ENCODE results near the gene PHETA1. TPM values are rescaled to one million over a fixed set of nuclear protein-coding genes. Genes with fewer than 3 reads are reported as not detected.
"Not testable (repeated sequence)": the region's sequence is repeated elsewhere in the genome, so short reads cannot be mapped to it uniquely, and the experiment has no call there.

PHETA1 gene
- polyA plus RNA-seq, 6 donors from 2014 or later, result 5.3 to 14.7 (median 7.7) TPM

GRCh38 chr12:111409780-111410430 lies 41.0 kb upstream of the PHETA1 start:
- DNase-seq (no peak), ATAC-seq (ENCODE audit: low read depth in 2 of 2) (no peak)
- no peaks in the 10 kb centered on the region for H3K36me3 Mint-ChIP-seq
- peaks cover 61 to 83% (median 77%) of the 10 kb centered on the region in 3 donors for H3K4me1 Mint-ChIP-seq
- H3K27ac Mint-ChIP-seq, result peak overlapping the region in 5 of 6 donors; percentile 74 to 99 (median 92)
- H3K27me3 Mint-ChIP-seq, result no peaks in the 10 kb centered on the region
- no peaks in the 10 kb centered on the region for H3K9me3 Mint-ChIP-seq
- H3K4me3 Mint-ChIP-seq, result peak overlapping the region; percentile 44 to 94 (median 80)

- no peaks in the 10 kb centered on the region for H3K9me3 Mint-ChIP-seq
- no peak for ATAC-seq (ENCODE audit: low read depth in 2 of 2)
- peak overlapping the region in 5 of 6 donors; percentile 53 to 99 (median 94) for H3K27ac Mint-ChIP-seq
- peak overlapping the region; percentile 63 to 94 (median 82) for H3K4me3 Mint-ChIP-seq
- H3K27me3 Mint-ChIP-seq, result no peaks in the 10 kb centered on the region
- H3K36me3 Mint-ChIP-seq, result no peaks in the 10 kb centered on the region
- peaks cover 62 to 83% (median 77%) of the 10 kb centered on the region in 3 donors for H3K4me1 Mint-ChIP-seq
- DNase-seq, result no peak
Measured at GRCh38 chr12:111409403-111409779, 40.5 kb upstream of the PHETA1 start.

GRCh38 chr12:111408686-111409402 lies 39.9 kb upstream of the PHETA1 start:
- Mint-ChIP-seq H3K9me3 (no peaks in the 10 kb centered on the region), H3K4me1 (peaks cover 67 to 83% (median 80%) of the 10 kb centered on the region in 3 donors), H3K36me3 (no peaks in the 10 kb centered on the region), H3K27ac (peak overlapping the region; percentile 44 to 99 (median 94)), H3K27me3 (no peaks in the 10 kb centered on the region), H3K4me3 (peak overlapping the region; percentile 63 to 94 (median 82))
- no peak for DNase-seq
- ATAC-seq (ENCODE audit: low read depth in 2 of 2), result no peak

GRCh38 chr12:111408116-111408440 lies 39.2 kb upstream of the PHETA1 start:
- no peaks in the 10 kb centered on the region for H3K36me3 Mint-ChIP-seq
- no peaks in the 10 kb centered on the region for H3K27me3 Mint-ChIP-seq
- H3K27ac Mint-ChIP-seq, result peak overlapping the region; percentile 76 to 99 (median 96)
- no peak for DNase-seq
- peak overlapping the region; percentile 84 to 96 (median 92) for H3K4me3 Mint-ChIP-seq
- H3K9me3 Mint-ChIP-seq, result no peaks in the 10 kb centered on the region
- H3K4me1 Mint-ChIP-seq, result peaks cover 65 to 83% (median 80%) of the 10 kb centered on the region in 3 donors
- ATAC-seq (ENCODE audit: low read depth in 2 of 2), result no peak

- Mint-ChIP-seq H3K36me3 (no peaks in the 10 kb centered on the region), H3K4me3 (peak overlapping the region; percentile 84 to 96 (median 92))
Measured at GRCh38 chr12:111407377-111408115, 38.7 kb upstream of the PHETA1 start.

GRCh38 chr12:111406474-111407376 lies 37.8 kb upstream of the PHETA1 start:
- ATAC-seq (ENCODE audit: low read depth in 2 of 2), result peak; percentile 27 to 29
- Mint-ChIP-seq H3K36me3 (no peaks in the 10 kb centered on the region), H3K4me3 (peak overlapping the region; percentile 84 to 96 (median 92)), H3K27me3 (no peaks in the 10 kb centered on the region), H3K4me1 (peaks cover 56 to 78% (median 72%) of the 10 kb centered on the region in 3 donors), H3K27ac (peak overlapping the region; percentile 94 to 99 (median 97)), H3K9me3 (no peaks in the 10 kb centered on the region)
- DNase-seq, result peak; percentile 88

More at GRCh38 chr12:111407377-111408115, 38.7 kb upstream of the PHETA1 start:
- H3K27me3 Mint-ChIP-seq, result no peaks in the 10 kb centered on the region
- no peaks in the 10 kb centered on the region for H3K9me3 Mint-ChIP-seq
- peak overlapping the region; percentile 94 to 99 (median 97) for H3K27ac Mint-ChIP-seq
- H3K4me1 Mint-ChIP-seq, result peaks cover 63 to 83% (median 80%) of the 10 kb centered on the region in 3 donors
- ATAC-seq (ENCODE audit: low read depth in 2 of 2), result no peak
- no peak for DNase-seq

- Mint-ChIP-seq H3K36me3 (no peaks in the 10 kb centered on the region), H3K4me1 (peaks cover 53 to 71% (median 67%) of the 10 kb centered on the region in 3 donors), H3K4me3 (peak within 1 kb of the TSS; percentile 84 to 96 (median 92)), H3K27ac (peak within 1 kb of the TSS; percentile 94 to 99 (median 97)), H3K27me3 (no peaks in the 10 kb centered on the region), H3K9me3 (no peaks in the 10 kb centered on the region)
- DNase-seq (no peak), ATAC-seq (ENCODE audit: low read depth in 2 of 2) (peak; percentile 18 to 61)
Measured at GRCh38 chr12:111405859-111406473, 37.1 kb upstream of the PHETA1 start, which contains the start of gene SH2B3. SH2B3 (plus strand) TSS chr12:111405923; CDS start chr12:111418146, 12,223 bp downstream.

- H3K36me3 Mint-ChIP-seq, result no peaks in the 10 kb centered on the region
- peak; percentile 98 for DNase-seq
- ATAC-seq (ENCODE audit: low read depth in 2 of 2), result peak; percentile 51 to 61
- H3K9me3 Mint-ChIP-seq, result no peaks in the 10 kb centered on the region
- peak overlapping the region; percentile 88 to 98 (median 93) for H3K27ac Mint-ChIP-seq
- peak overlapping the region; percentile 84 to 93 (median 90) for H3K4me3 Mint-ChIP-seq
- no peaks in the 10 kb centered on the region for H3K27me3 Mint-ChIP-seq
- H3K4me1 Mint-ChIP-seq, result peaks cover 46 to 64% (median 61%) of the 10 kb centered on the region in 3 donors
Measured at GRCh38 chr12:111405149-111405858, 36.4 kb upstream of the PHETA1 start.

- peak overlapping the region; percentile 84 to 98 (median 96) for H3K27ac Mint-ChIP-seq
- no peaks in the 10 kb centered on the region for H3K27me3 Mint-ChIP-seq
- H3K36me3 Mint-ChIP-seq, result no peaks in the 10 kb centered on the region
- DNase-seq (peak; percentile 40), ATAC-seq (ENCODE audit: low read depth in 2 of 2) (no peak)
- H3K4me3 Mint-ChIP-seq, result peak overlapping the region; percentile 84 to 93 (median 90)
- no peaks in the 10 kb centered on the region for H3K9me3 Mint-ChIP-seq
- H3K4me1 Mint-ChIP-seq, result peaks cover 45 to 61% (median 61%) of the 10 kb centered on the region in 3 donors
Measured at GRCh38 chr12:111404362-111405148, 35.7 kb upstream of the PHETA1 start.

GRCh38 chr12:111402490-111402824 lies 33.6 kb upstream of the PHETA1 start:
- H3K27ac Mint-ChIP-seq, result peak overlapping the region; percentile 58 to 97 (median 94)
- H3K4me3 Mint-ChIP-seq, result peak overlapping the region in 7 of 8 donors; percentile 84 to 93 (median 89)
- DNase-seq; H3K9me3 Mint-ChIP-seq; ATAC-seq (ENCODE audit: low read depth in 2 of 2); H3K27me3 Mint-ChIP-seq; H3K36me3 Mint-ChIP-seq: not testable (repeated sequence)
- H3K4me1 Mint-ChIP-seq, result peaks cover 35 to 58% (median 43%) of the 10 kb centered on the region in 3 donors

GRCh38 chr12:111401167-111401605 lies 32.3 kb upstream of the PHETA1 start:
- Mint-ChIP-seq H3K4me1 (peaks cover 32 to 57% (median 42%) of the 10 kb centered on the region in 3 donors), H3K27ac (no peak overlapping the region)
- ATAC-seq (ENCODE audit: low read depth in 2 of 2), result no peak

More at GRCh38 chr12:111401167-111401605, 32.3 kb upstream of the PHETA1 start:
- no peak for DNase-seq
- H3K27me3 Mint-ChIP-seq, result no peaks in the 10 kb centered on the region
- H3K9me3 Mint-ChIP-seq, result no peaks in the 10 kb centered on the region
- peak overlapping the region in 1 of 8 donors; percentile 40 for H3K4me3 Mint-ChIP-seq
- no peaks in the 10 kb centered on the region for H3K36me3 Mint-ChIP-seq

All from naive B cell (primary cell).